Embryonic facial prominence (tissue), 1 donor: ENCODE measurements around the gene CD82.

Source experiments
- DNase-seq: peaks from one replicate; pipeline ENCODE4 v3.0.0-alpha.2; 2016; ENCODE audit errors: extremely low spot score

CD82 gene

GRCh38 chr11:44615913-44616791 lies 50.7 kb downstream of the CD82 start:
- no peak for DNase-seq

GRCh38 chr11:44617671-44618461 lies 52.4 kb downstream of the CD82 start:
- no peak for DNase-seq

GRCh38 chr11:44618561-44619425 lies 53.3 kb downstream of the CD82 start:
- no peak for DNase-seq

GRCh38 chr11:44620328-44620725 lies 54.9 kb downstream of the CD82 start:
- no peak for DNase-seq

GRCh38 chr11:44621140-44621681 lies 55.7 kb downstream of the CD82 start:
- peak; percentile 36 for DNase-seq

GRCh38 chr11:44621784-44622183 lies 56.3 kb downstream of the CD82 start:
- no peak for DNase-seq

GRCh38 chr11:44622190-44622650 lies 56.8 kb downstream of the CD82 start:
- no peak for DNase-seq

GRCh38 chr11:44622721-44623258 lies 57.3 kb downstream of the CD82 start:
- no peak for DNase-seq

GRCh38 chr11:44623341-44623730 lies 57.9 kb downstream of the CD82 start:
- DNase-seq: no peak

- DNase-seq: no peak
Measured at GRCh38 chr11:44623731-44624491, 58.4 kb downstream of the CD82 start.

- no peak for DNase-seq
Measured at GRCh38 chr11:44624761-44625221, 59.3 kb downstream of the CD82 start.

- no peak for DNase-seq
Measured at GRCh38 chr11:44625759-44626523, 60.5 kb downstream of the CD82 start.

GRCh38 chr11:44626645-44627044 lies 61.2 kb downstream of the CD82 start:
- DNase-seq: no peak

GRCh38 chr11:44627165-44627789 lies 61.8 kb downstream of the CD82 start:
- no peak for DNase-seq

- DNase-seq: no peak
Measured at GRCh38 chr11:44627911-44628729, 62.7 kb downstream of the CD82 start.

- DNase-seq: no peak
Measured at GRCh38 chr11:44628730-44629700, 63.6 kb downstream of the CD82 start.

GRCh38 chr11:44629732-44630345 lies 64.4 kb downstream of the CD82 start:
- DNase-seq: no peak
